GM23338 (cell line): ENCODE data around the gene MYNN. TPM values are rescaled to one million over a fixed set of nuclear protein-coding genes. Genes with fewer than 3 reads are reported as not detected.
A peak's percentile ranks its signal among the peaks of the same experiment; 100 is the strongest.

ENCODE experiments used
- ATAC-seq: fragments of 200-7000 bp; cut with Tn5 transposase; 3 replicates; pipeline ENCODE4 v1.9.1; 2020
- DNase-seq: peaks from one replicate; pipeline ENCODE4 v3.0.0-alpha.2; 2015; ENCODE audit warnings: low spot score
- H2AFZ ChIP-seq: fragments of 200-600 bp; sonication (generic); 2 replicates; pipeline ENCODE4 v1.8.0; 2016; ENCODE audit warnings: antibody characterized with exemption, mild to moderate bottlenecking, moderate library complexity
- H3F3A ChIP-seq: fragments of 200-600 bp; sonication (generic); replicated peaks from 2 replicates; pipeline ENCODE4 v1.8.0; 2017; ENCODE audit warnings: antibody characterized with exemption, mixed run types, low read depth
- H3K27ac ChIP-seq: fragments of 200-600 bp; sonication (generic); 2 replicates; pipeline ENCODE4 v1.6.1; 2016; ENCODE audit warnings: low read depth
- H3K27me3 ChIP-seq: fragments of 200-600 bp; sonication (generic); 2 replicates; pipeline ENCODE4 v1.8.0; 2016; ENCODE audit warnings: mild to moderate bottlenecking, mixed run types, moderate library complexity; ENCODE audit not compliant: insufficient read depth
- H3K36me3 ChIP-seq: fragments of 200-600 bp; sonication (generic); 2 replicates; pipeline ENCODE4 v1.8.0; 2016; ENCODE audit warnings: mild to moderate bottlenecking; ENCODE audit not compliant: insufficient read depth
- H3K4me1 ChIP-seq: fragments of 200-600 bp; sonication (generic); 2 replicates; pipeline ENCODE4 v1.8.0; 2016; ENCODE audit warnings: mild to moderate bottlenecking, moderate library complexity; ENCODE audit not compliant: insufficient read depth
- H3K4me2 ChIP-seq: fragments of 200-600 bp; sonication (generic); 2 replicates; pipeline ENCODE4 v1.7.1; 2017; ENCODE audit warnings: mixed run types
- H3K4me3 ChIP-seq: fragments of 200-600 bp; sonication (generic); 2 replicates; pipeline ENCODE4 v1.6.1; 2016; ENCODE audit warnings: mixed run types
- H3K79me2 ChIP-seq: fragments of 200-600 bp; sonication (generic); replicated peaks from 2 replicates; pipeline ENCODE4 v1.8.0; 2017; ENCODE audit warnings: mild to moderate bottlenecking; ENCODE audit not compliant: insufficient read depth
- H3K9me2 ChIP-seq: fragments of 200-600 bp; sonication (generic); 2 replicates; pipeline ENCODE4 v1.8.0; 2017; ENCODE audit not compliant: insufficient read depth
- H4K20me1 ChIP-seq: fragments of 200-600 bp; sonication (generic); replicated peaks from 2 replicates; pipeline ENCODE4 v1.8.0; 2017; ENCODE audit warnings: mild to moderate bottlenecking; ENCODE audit not compliant: insufficient read depth
- H3K27ac Mint-ChIP-seq: 2 replicates; pipeline ENCODE4 v1.8.0; 2020; ENCODE audit warnings: inconsistent platforms, mild to moderate bottlenecking, moderate library complexity, mixed read lengths
- H3K27me3 Mint-ChIP-seq: 3 replicates; pipeline ENCODE4 v1.8.0; 2022; ENCODE audit warnings: low read depth, mild to moderate bottlenecking, moderate library complexity, mixed read lengths, inconsistent platforms; ENCODE audit not compliant: insufficient read depth, poor library complexity
- H3K36me3 Mint-ChIP-seq: 3 replicates; pipeline ENCODE4 v1.8.0; 2021; ENCODE audit warnings: low read depth, mild to moderate bottlenecking, inconsistent platforms, moderate library complexity, mixed read lengths
- H3K4me1 Mint-ChIP-seq: 3 replicates; pipeline ENCODE4 v1.8.0; 2020; ENCODE audit warnings: mild to moderate bottlenecking, inconsistent platforms, mixed read lengths
- H3K4me3 Mint-ChIP-seq: 3 replicates; pipeline ENCODE4 v1.8.0; 2021; ENCODE audit warnings: moderate library complexity, mild to moderate bottlenecking, inconsistent platforms, mixed read lengths
- H3K9me3 Mint-ChIP-seq: 3 replicates; pipeline ENCODE4 v1.8.0; 2020; ENCODE audit warnings: moderate library complexity, mild to moderate bottlenecking, inconsistent platforms, mixed read lengths
- ETS1 ChIP-seq: IDR thresholded peaks from 2 replicates; pipeline ENCODE4 v1.6.1; 2016; ENCODE audit warnings: antibody characterized with exemption
- EZH2 ChIP-seq: fragments of 200-600 bp; sonication (generic); IDR thresholded peaks from one replicate; pipeline ENCODE4 v1.8.0; 2017; ENCODE audit warnings: antibody characterized with exemption, mild to moderate bottlenecking, low read depth; ENCODE audit not compliant: unreplicated experiment
- EZH2phosphoT487 ChIP-seq: fragments of 200-600 bp; sonication (generic); IDR thresholded peaks from one replicate; pipeline ENCODE4 v1.8.1; 2018; ENCODE audit warnings: antibody characterized with exemption; ENCODE audit not compliant: unreplicated experiment
- NANOG ChIP-seq: IDR thresholded peaks from 2 replicates; pipeline ENCODE4 v1.6.1; 2016; ENCODE audit warnings: antibody characterized with exemption, borderline replicate concordance
- POLR2AphosphoS5 ChIP-seq: IDR thresholded peaks from 2 replicates; pipeline ENCODE4 v1.6.1; 2016; ENCODE audit warnings: antibody characterized with exemption, low read depth
- STAT1 ChIP-seq: IDR thresholded peaks from one replicate; pipeline ENCODE4 v1.6.1; 2016; ENCODE audit warnings: antibody characterized with exemption; ENCODE audit not compliant: unreplicated experiment
- ZNF114 ChIP-seq: fragments of 250-450 bp; sonication (Bioruptor Pico); IDR thresholded peaks from 2 replicates; pipeline ENCODE4 v1.5.0; 2020; ENCODE audit warnings: mild to moderate bottlenecking, moderate library complexity
- ZNF331 ChIP-seq: fragments of 250-450 bp; sonication (Bioruptor Pico); IDR thresholded peaks from 2 replicates; pipeline ENCODE4 v1.5.0; 2020; ENCODE audit warnings: low read depth, mild to moderate bottlenecking, moderate library complexity
- polyA plus RNA-seq: library from polyadenylated mRNA; unstranded; fragments of >200 nt; fragmentation: Nextera tagmentation; extraction: Ambion mirVana; gene quantifications from 2 replicates; pipeline ENCODE4 v1.2.1, GENCODE V29; 2016
- total RNA-seq: library from RNA; depleted of rRNA; stranded (reverse); fragments of >200 nt; shearing (Covaris generic); gene quantifications from 2 replicates; pipeline ENCODE4 v1.2.3, GENCODE V29; 2014
- TF ChIP-seq, protein P1 (sequence below): IDR thresholded peaks from one replicate; pipeline ENCODE4 v1.6.1; 2018; ENCODE audit warnings: antibody characterized with exemption; ENCODE audit not compliant: unreplicated experiment

The MYNN gene
- total and polyA plus RNA-seq, 2 experiments from 2014 or later = 14.2 to 19.4 TPM

DNA sequence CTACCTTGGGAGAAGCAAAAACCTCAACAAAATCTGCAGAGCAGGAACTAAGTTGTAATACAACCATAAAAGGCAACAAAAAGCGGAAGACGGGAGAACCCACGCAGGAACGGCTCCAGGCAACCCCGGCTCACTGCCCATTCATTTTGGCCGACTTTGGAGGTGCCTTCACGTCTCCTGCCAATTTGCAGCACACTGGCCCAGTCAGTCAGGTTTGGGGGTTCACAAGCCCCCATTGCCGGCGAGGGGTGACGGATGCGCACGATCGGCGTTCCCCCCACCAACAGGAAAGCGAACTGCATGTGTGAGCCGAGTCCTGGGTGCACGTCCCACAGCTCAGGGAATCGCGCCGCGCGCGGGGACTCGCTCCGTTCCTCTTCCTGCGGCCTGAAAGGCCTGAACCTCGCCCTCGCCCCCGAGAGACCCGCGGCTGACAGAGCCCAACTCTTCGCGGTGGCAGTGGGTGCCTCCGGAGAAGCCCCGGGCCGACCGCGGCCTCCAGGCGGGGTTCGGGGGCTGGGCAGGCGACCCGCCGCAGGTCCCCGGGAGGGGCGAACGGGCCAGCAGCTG is 8.8 kb upstream of the MYNN start:
- TF ChIP-seq, protein P1, sequence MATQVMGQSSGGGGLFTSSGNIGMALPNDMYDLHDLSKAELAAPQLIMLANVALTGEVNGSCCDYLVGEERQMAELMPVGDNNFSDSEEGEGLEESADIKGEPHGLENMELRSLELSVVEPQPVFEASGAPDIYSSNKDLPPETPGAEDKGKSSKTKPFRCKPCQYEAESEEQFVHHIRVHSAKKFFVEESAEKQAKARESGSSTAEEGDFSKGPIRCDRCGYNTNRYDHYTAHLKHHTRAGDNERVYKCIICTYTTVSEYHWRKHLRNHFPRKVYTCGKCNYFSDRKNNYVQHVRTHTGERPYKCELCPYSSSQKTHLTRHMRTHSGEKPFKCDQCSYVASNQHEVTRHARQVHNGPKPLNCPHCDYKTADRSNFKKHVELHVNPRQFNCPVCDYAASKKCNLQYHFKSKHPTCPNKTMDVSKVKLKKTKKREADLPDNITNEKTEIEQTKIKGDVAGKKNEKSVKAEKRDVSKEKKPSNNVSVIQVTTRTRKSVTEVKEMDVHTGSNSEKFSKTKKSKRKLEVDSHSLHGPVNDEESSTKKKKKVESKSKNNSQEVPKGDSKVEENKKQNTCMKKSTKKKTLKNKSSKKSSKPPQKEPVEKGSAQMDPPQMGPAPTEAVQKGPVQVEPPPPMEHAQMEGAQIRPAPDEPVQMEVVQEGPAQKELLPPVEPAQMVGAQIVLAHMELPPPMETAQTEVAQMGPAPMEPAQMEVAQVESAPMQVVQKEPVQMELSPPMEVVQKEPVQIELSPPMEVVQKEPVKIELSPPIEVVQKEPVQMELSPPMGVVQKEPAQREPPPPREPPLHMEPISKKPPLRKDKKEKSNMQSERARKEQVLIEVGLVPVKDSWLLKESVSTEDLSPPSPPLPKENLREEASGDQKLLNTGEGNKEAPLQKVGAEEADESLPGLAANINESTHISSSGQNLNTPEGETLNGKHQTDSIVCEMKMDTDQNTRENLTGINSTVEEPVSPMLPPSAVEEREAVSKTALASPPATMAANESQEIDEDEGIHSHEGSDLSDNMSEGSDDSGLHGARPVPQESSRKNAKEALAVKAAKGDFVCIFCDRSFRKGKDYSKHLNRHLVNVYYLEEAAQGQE = peak; percentile 10
- no peak for TF ChIP-seq EZH2phosphoT487
- peak overlapping the region; percentile 92 for H3K27ac Mint-ChIP-seq

GRCh38 chr3:169764882-169765612 is 8.1 kb upstream of the MYNN start, which contains the start of gene TERC:
Gene TERC, minus strand, starts transcription at chr3:169765060.
- Histone ChIP-seq H3K27me3 (no peaks in the 10 kb centered on the region), H3K4me3 (peak within 1 kb of the TSS; percentile 76), H3K4me2 (peak within 1 kb of the TSS; percentile 82), H4K20me1 (no peaks in the 10 kb centered on the region), H3F3A (peaks cover 5% of the 10 kb centered on the region; the same call in 1 of the 2 replicates), H3K4me1 (peaks cover 3% of the 10 kb centered on the region; the same call in 1 of the 2 replicates), H3K9me2 (no peaks in the 10 kb centered on the region), H2AFZ (peak within 1 kb of the TSS; percentile 76; the same call in 1 of the 2 replicates), H3K36me3 (no peaks in the 10 kb centered on the region), H3K27ac (peak within 1 kb of the TSS; percentile 83), H3K79me2 (no peaks in the 10 kb centered on the region)
- Mint-ChIP-seq H3K4me1 (peaks cover 9% of the 10 kb centered on the region), H3K27me3 (peaks cover 13% of the 10 kb centered on the region), H3K4me3 (peak within 1 kb of the TSS; percentile 90), H3K36me3 (peaks cover 12% of the 10 kb centered on the region), H3K9me3 (peaks cover 19% of the 10 kb centered on the region; the same call in 2 of the 3 replicates), H3K27ac (peak within 1 kb of the TSS; percentile 92)
- DNase-seq (peak; percentile 96), ATAC-seq (peak; percentile 87)
- TF ChIP-seq EZH2phosphoT487 = no peak
- no peak for TF ChIP-seq EZH2
- peak; percentile 94 for TF ChIP-seq POLR2AphosphoS5
- no peak; the same call in 1 of the 2 replicates for TF ChIP-seq ETS1
- no peak for TF ChIP-seq STAT1
- TF ChIP-seq NANOG = no peak
- no peak for TF ChIP-seq ZNF114 (CRISPR knock-in tag)
- TF ChIP-seq, protein P1 = peak; percentile 0
- TF ChIP-seq ZNF331 (CRISPR knock-in tag) = no peak

More for the DNA sequence above, 8.8 kb upstream of the MYNN start:
- Mint-ChIP-seq H3K4me3 (peak overlapping the region; percentile 90), H3K9me3 (peaks cover 15% of the 10 kb centered on the region; the same call in 2 of the 3 replicates), H3K4me1 (peaks cover 9% of the 10 kb centered on the region), H3K27me3 (peaks cover 8% of the 10 kb centered on the region), H3K36me3 (peaks cover 12% of the 10 kb centered on the region)
- no peaks in the 10 kb centered on the region for H3K9me2 ChIP-seq
- H3K4me1 ChIP-seq = peaks cover 3% of the 10 kb centered on the region; the same call in 1 of the 2 replicates
- H4K20me1 ChIP-seq = no peaks in the 10 kb centered on the region
- no peaks in the 10 kb centered on the region for H3K27me3 ChIP-seq
- peak overlapping the region; percentile 83 for H3K27ac ChIP-seq
- H3K36me3 ChIP-seq = no peaks in the 10 kb centered on the region
- H3K4me2 ChIP-seq = peak overlapping the region; percentile 82
- peaks cover 5% of the 10 kb centered on the region; the same call in 1 of the 2 replicates for H3F3A ChIP-seq
- peak overlapping the region; percentile 76 for H3K4me3 ChIP-seq
- DNase-seq (peak; percentile 16), ATAC-seq (peak; percentile 23)
- H2AFZ ChIP-seq = peak overlapping the region; percentile 76; the same call in 1 of the 2 replicates
- no peaks in the 10 kb centered on the region for H3K79me2 ChIP-seq
